ENCODE measurements around the gene HMCN2.

HMCN2 gene

GRCh38 chr9:130425741-130426466, 160.3 kb downstream of the HMCN2 start:
- Histone ChIP-seq H3K36me3 (ENCODE audit: control insufficient read depth in 1 of 2, insufficient read depth in 2 of 2, low read length in 2 of 2) (peaks cover 0 to 53% of the 10 kb centered on the region in 2 donors), H3K4me3 (ENCODE audit: low read depth in 1 of 2, low read length in 2 of 2) (no peak overlapping the region), H3K27me3 (ENCODE audit: low read depth, low read length) (no peaks in the 10 kb centered on the region)

GRCh38 chr9:130426467-130426773, 160.9 kb downstream of the HMCN2 start:
- Histone ChIP-seq H3K27ac (ENCODE audit: low read length) (no peak overlapping the region), H3K27me3 (ENCODE audit: low read depth, low read length) (no peaks in the 10 kb centered on the region), H3K9me3 (ENCODE audit: control insufficient read depth in 1 of 2, low read length in 2 of 2) (no peaks in the 10 kb centered on the region), H3K4me3 (ENCODE audit: low read depth in 1 of 2, low read length in 2 of 2) (no peak overlapping the region), H3K4me1 (ENCODE audit: control insufficient read depth in 1 of 2, insufficient read depth in 2 of 2, low read length in 2 of 2) (peaks cover 0 to 10% of the 10 kb centered on the region in 2 donors), H3K36me3 (ENCODE audit: control insufficient read depth in 1 of 2, insufficient read depth in 2 of 2, low read length in 2 of 2) (peaks cover 0 to 54% of the 10 kb centered on the region in 2 donors)

More at GRCh38 chr9:130425741-130426466, 160.3 kb downstream of the HMCN2 start:
- Histone ChIP-seq H3K9me3 (ENCODE audit: control insufficient read depth in 1 of 2, low read length in 2 of 2) (no peaks in the 10 kb centered on the region), H3K4me1 (ENCODE audit: control insufficient read depth in 1 of 2, insufficient read depth in 2 of 2, low read length in 2 of 2) (peaks cover 0 to 10% of the 10 kb centered on the region in 2 donors), H3K27ac (ENCODE audit: low read length) (no peak overlapping the region)

GRCh38 chr9:130426883-130427282, 161.3 kb downstream of the HMCN2 start:
- Histone ChIP-seq H3K4me1 (ENCODE audit: control insufficient read depth in 1 of 2, insufficient read depth in 2 of 2, low read length in 2 of 2) (peaks cover 0 to 10% of the 10 kb centered on the region in 2 donors), H3K9me3 (ENCODE audit: control insufficient read depth in 1 of 2, low read length in 2 of 2) (no peaks in the 10 kb centered on the region), H3K36me3 (ENCODE audit: control insufficient read depth in 1 of 2, insufficient read depth in 2 of 2, low read length in 2 of 2) (peaks cover 0 to 58% of the 10 kb centered on the region in 2 donors), H3K4me3 (ENCODE audit: low read depth in 1 of 2, low read length in 2 of 2) (no peak overlapping the region), H3K27ac (ENCODE audit: low read length) (no peak overlapping the region), H3K27me3 (ENCODE audit: low read depth, low read length) (no peaks in the 10 kb centered on the region)

- H3K4me1 ChIP-seq (ENCODE audit: control insufficient read depth in 1 of 2, insufficient read depth in 2 of 2, low read length in 2 of 2) = peaks cover 0 to 10% of the 10 kb centered on the region in 2 donors
- H3K27ac ChIP-seq (ENCODE audit: low read length) = no peak overlapping the region
- no peaks in the 10 kb centered on the region for H3K27me3 ChIP-seq (ENCODE audit: low read depth, low read length)
- no peaks in the 10 kb centered on the region for H3K9me3 ChIP-seq (ENCODE audit: control insufficient read depth in 1 of 2, low read length in 2 of 2)
- H3K36me3 ChIP-seq (ENCODE audit: control insufficient read depth in 1 of 2, insufficient read depth in 2 of 2, low read length in 2 of 2) = peaks cover 0 to 59% of the 10 kb centered on the region in 2 donors
- no peak overlapping the region for H3K4me3 ChIP-seq (ENCODE audit: low read depth in 1 of 2, low read length in 2 of 2)
These were observed 161.8 kb downstream of the HMCN2 start for GRCh38 chr9:130427326-130427725.

GRCh38 chr9:130428086-130428665, 162.6 kb downstream of the HMCN2 start:
- Histone ChIP-seq H3K27me3 (ENCODE audit: low read depth, low read length) (no peaks in the 10 kb centered on the region), H3K9me3 (ENCODE audit: control insufficient read depth in 1 of 2, low read length in 2 of 2) (no peaks in the 10 kb centered on the region), H3K27ac (ENCODE audit: low read length) (no peak overlapping the region), H3K36me3 (ENCODE audit: control insufficient read depth in 1 of 2, insufficient read depth in 2 of 2, low read length in 2 of 2) (peaks cover 0 to 59% of the 10 kb centered on the region in 2 donors), H3K4me1 (ENCODE audit: control insufficient read depth in 1 of 2, insufficient read depth in 2 of 2, low read length in 2 of 2) (peaks cover 0 to 10% of the 10 kb centered on the region in 2 donors), H3K4me3 (ENCODE audit: low read depth in 1 of 2, low read length in 2 of 2) (no peak overlapping the region)

- H3K4me3 ChIP-seq (ENCODE audit: low read depth in 1 of 2, low read length in 2 of 2) = no peak overlapping the region
- H3K4me1 ChIP-seq (ENCODE audit: control insufficient read depth in 1 of 2, insufficient read depth in 2 of 2, low read length in 2 of 2) = peaks cover 0 to 11% of the 10 kb centered on the region in 2 donors
- H3K27me3 ChIP-seq (ENCODE audit: low read depth, low read length) = no peaks in the 10 kb centered on the region
- H3K36me3 ChIP-seq (ENCODE audit: control insufficient read depth in 1 of 2, insufficient read depth in 2 of 2, low read length in 2 of 2) = peaks cover 0 to 59% of the 10 kb centered on the region in 2 donors
- H3K27ac ChIP-seq (ENCODE audit: low read length) = no peak overlapping the region
- H3K9me3 ChIP-seq (ENCODE audit: control insufficient read depth in 1 of 2, low read length in 2 of 2) = no peaks in the 10 kb centered on the region
These were observed 163.8 kb downstream of the HMCN2 start for GRCh38 chr9:130429381-130429780.

GRCh38 chr9:130429831-130430230, 164.3 kb downstream of the HMCN2 start:
- Histone ChIP-seq H3K4me1 (ENCODE audit: control insufficient read depth in 1 of 2, insufficient read depth in 2 of 2, low read length in 2 of 2) (peaks cover 0 to 11% of the 10 kb centered on the region in 2 donors), H3K9me3 (ENCODE audit: control insufficient read depth in 1 of 2, low read length in 2 of 2) (no peaks in the 10 kb centered on the region), H3K27me3 (ENCODE audit: low read depth, low read length) (no peaks in the 10 kb centered on the region), H3K36me3 (ENCODE audit: control insufficient read depth in 1 of 2, insufficient read depth in 2 of 2, low read length in 2 of 2) (peaks cover 0 to 57% of the 10 kb centered on the region in 2 donors), H3K4me3 (ENCODE audit: low read depth in 1 of 2, low read length in 2 of 2) (no peak overlapping the region), H3K27ac (ENCODE audit: low read length) (no peak overlapping the region)

- Histone ChIP-seq H3K27me3 (ENCODE audit: low read depth, low read length) (no peaks in the 10 kb centered on the region), H3K4me1 (ENCODE audit: control insufficient read depth in 1 of 2, insufficient read depth in 2 of 2, low read length in 2 of 2) (peaks cover 0 to 11% of the 10 kb centered on the region in 2 donors), H3K36me3 (ENCODE audit: control insufficient read depth in 1 of 2, insufficient read depth in 2 of 2, low read length in 2 of 2) (peaks cover 0 to 53% of the 10 kb centered on the region in 2 donors), H3K27ac (ENCODE audit: low read length) (no peak overlapping the region), H3K9me3 (ENCODE audit: control insufficient read depth in 1 of 2, low read length in 2 of 2) (no peaks in the 10 kb centered on the region), H3K4me3 (ENCODE audit: low read depth in 1 of 2, low read length in 2 of 2) (no peak overlapping the region)
These were observed 164.7 kb downstream of the HMCN2 start for GRCh38 chr9:130430232-130430631.

GRCh38 chr9:130430734-130431535, 165.4 kb downstream of the HMCN2 start:
- no peaks in the 10 kb centered on the region for H3K9me3 ChIP-seq (ENCODE audit: control insufficient read depth in 1 of 2, low read length in 2 of 2)
- H3K4me1 ChIP-seq (ENCODE audit: control insufficient read depth in 1 of 2, insufficient read depth in 2 of 2, low read length in 2 of 2) = peaks cover 0 to 11% of the 10 kb centered on the region in 2 donors
- H3K27me3 ChIP-seq (ENCODE audit: low read depth, low read length) = no peaks in the 10 kb centered on the region
- H3K27ac ChIP-seq (ENCODE audit: low read length) = no peak overlapping the region
- H3K36me3 ChIP-seq (ENCODE audit: control insufficient read depth in 1 of 2, insufficient read depth in 2 of 2, low read length in 2 of 2) = peaks cover 0 to 46% of the 10 kb centered on the region in 2 donors
- H3K4me3 ChIP-seq (ENCODE audit: low read depth in 1 of 2, low read length in 2 of 2) = no peak overlapping the region

- Histone ChIP-seq H3K4me1 (ENCODE audit: control insufficient read depth in 1 of 2, insufficient read depth in 2 of 2, low read length in 2 of 2) (peaks cover 0 to 11% of the 10 kb centered on the region in 2 donors), H3K9me3 (ENCODE audit: control insufficient read depth in 1 of 2, low read length in 2 of 2) (no peaks in the 10 kb centered on the region), H3K27me3 (ENCODE audit: low read depth, low read length) (no peaks in the 10 kb centered on the region), H3K4me3 (ENCODE audit: low read depth in 1 of 2, low read length in 2 of 2) (no peak overlapping the region), H3K36me3 (ENCODE audit: control insufficient read depth in 1 of 2, insufficient read depth in 2 of 2, low read length in 2 of 2) (peaks cover 0 to 41% of the 10 kb centered on the region in 2 donors), H3K27ac (ENCODE audit: low read length) (no peak overlapping the region)
These were observed 166.2 kb downstream of the HMCN2 start for GRCh38 chr9:130431536-130432303.

GRCh38 chr9:130432362-130432761, 166.8 kb downstream of the HMCN2 start:
- H3K36me3 ChIP-seq (ENCODE audit: control insufficient read depth in 1 of 2, insufficient read depth in 2 of 2, low read length in 2 of 2) = peaks cover 0 to 35% of the 10 kb centered on the region in 2 donors
- no peak overlapping the region for H3K27ac ChIP-seq (ENCODE audit: low read length)
- H3K27me3 ChIP-seq (ENCODE audit: low read depth, low read length) = no peaks in the 10 kb centered on the region
- no peaks in the 10 kb centered on the region for H3K9me3 ChIP-seq (ENCODE audit: control insufficient read depth in 1 of 2, low read length in 2 of 2)
- peaks cover 0 to 11% of the 10 kb centered on the region in 2 donors for H3K4me1 ChIP-seq (ENCODE audit: control insufficient read depth in 1 of 2, insufficient read depth in 2 of 2, low read length in 2 of 2)
- H3K4me3 ChIP-seq (ENCODE audit: low read depth in 1 of 2, low read length in 2 of 2) = no peak overlapping the region

All from muscle layer of duodenum (tissue), 2 donors.